ENCODE data around the gene MTERF2. TPM values are rescaled to one million over a fixed set of nuclear protein-coding genes. Genes with fewer than 3 reads are reported as not detected.

The MTERF2 gene
- total and polyA plus RNA-seq, 2 of the 13 experiments (the other 11 are each of a cell fraction or from before 2014, with no cell fraction given), result 8.0 to 11.6 TPM

DNA sequence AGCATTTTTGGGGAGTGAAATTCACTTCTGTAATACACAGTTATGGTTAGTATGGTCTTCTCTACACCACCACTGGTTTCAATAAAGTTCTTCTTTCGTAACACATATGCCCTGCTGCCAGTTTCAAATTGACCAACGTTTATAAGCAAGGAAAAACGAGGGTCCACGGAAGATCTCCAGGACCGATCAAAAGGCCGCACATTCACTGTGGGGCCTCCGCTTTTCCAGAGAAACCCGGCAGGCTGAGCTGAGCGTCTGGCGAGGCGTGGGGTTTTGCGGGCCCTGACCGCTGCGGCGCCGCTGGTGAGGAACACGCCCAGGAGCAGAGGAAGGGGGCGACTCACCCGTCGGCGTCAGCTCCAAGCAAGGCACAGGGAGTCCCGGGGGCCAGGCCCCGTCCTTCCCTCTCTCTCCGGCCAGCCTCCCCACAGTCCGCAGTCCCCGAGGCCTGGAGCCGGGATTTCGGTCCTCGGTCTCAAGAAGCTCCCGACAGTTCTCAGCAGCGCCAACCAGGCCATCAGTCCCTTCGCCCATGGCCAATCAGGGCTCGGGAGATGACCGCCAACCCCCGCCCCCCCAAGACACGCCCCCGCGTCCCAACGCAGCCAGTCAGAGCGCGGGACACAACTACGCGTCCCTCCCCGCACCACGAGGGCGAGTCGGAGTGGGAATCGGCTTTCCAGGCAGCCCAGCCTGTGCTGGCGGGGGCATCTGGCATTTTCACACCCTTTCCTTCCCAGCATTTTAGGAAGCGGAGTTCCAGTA, at the start of gene MTERF2 (continued):
- TF ChIP-seq KLF13 (CRISPR knock-in tag; IDR thresholded peaks at IDR 0.05), result 0 out of 2 replicates have a peak, but pooled peaks have one; percentile 34
- TF ChIP-seq CBX5 (CRISPR knock-in tag; IDR thresholded peaks at IDR 0.05; ENCODE audit: borderline replicate concordance), result peak; percentile 14; the same call in 1 of the 2 replicates
- TF ChIP-seq ZNF235 (CRISPR knock-in tag; IDR thresholded peaks at IDR 0.05; ENCODE audit: borderline replicate concordance), result peak; percentile 62; the same call in 1 of the 2 replicates
- no peak for TF ChIP-seq MBD4 (IDR thresholded peaks at IDR 0.05; ENCODE audit: borderline replicate concordance, low read length)
- no peak for TF ChIP-seq DDIT3 (CRISPR knock-in tag; IDR thresholded peaks at IDR 0.05)
- TF ChIP-seq, protein P1, sequence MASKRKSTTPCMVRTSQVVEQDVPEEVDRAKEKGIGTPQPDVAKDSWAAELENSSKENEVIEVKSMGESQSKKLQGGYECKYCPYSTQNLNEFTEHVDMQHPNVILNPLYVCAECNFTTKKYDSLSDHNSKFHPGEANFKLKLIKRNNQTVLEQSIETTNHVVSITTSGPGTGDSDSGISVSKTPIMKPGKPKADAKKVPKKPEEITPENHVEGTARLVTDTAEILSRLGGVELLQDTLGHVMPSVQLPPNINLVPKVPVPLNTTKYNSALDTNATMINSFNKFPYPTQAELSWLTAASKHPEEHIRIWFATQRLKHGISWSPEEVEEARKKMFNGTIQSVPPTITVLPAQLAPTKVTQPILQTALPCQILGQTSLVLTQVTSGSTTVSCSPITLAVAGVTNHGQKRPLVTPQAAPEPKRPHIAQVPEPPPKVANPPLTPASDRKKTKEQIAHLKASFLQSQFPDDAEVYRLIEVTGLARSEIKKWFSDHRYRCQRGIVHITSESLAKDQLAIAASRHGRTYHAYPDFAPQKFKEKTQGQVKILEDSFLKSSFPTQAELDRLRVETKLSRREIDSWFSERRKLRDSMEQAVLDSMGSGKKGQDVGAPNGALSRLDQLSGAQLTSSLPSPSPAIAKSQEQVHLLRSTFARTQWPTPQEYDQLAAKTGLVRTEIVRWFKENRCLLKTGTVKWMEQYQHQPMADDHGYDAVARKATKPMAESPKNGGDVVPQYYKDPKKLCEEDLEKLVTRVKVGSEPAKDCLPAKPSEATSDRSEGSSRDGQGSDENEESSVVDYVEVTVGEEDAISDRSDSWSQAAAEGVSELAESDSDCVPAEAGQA (IDR thresholded peaks at IDR 0.05; ENCODE audit: low read depth), result no peak
- TF ChIP-seq, protein P1 (CRISPR knock-in tag; IDR thresholded peaks at IDR 0.05; ENCODE audit: borderline replicate concordance), result no peak; the same call in 1 of the 2 replicates
- no peak for TF ChIP-seq CHCHD3 (CRISPR knock-in tag; IDR thresholded peaks at IDR 0.05)
- TF ChIP-seq POLR2AphosphoS2 (IDR thresholded peaks at IDR 0.05; ENCODE audit: low read depth, low read length), result 0 out of 2 replicates have a peak, but pooled peaks have one; percentile 49
- no peak; the same call in 1 of the 2 replicates for TF ChIP-seq ZNF788 (CRISPR knock-in tag; IDR thresholded peaks at IDR 0.05; ENCODE audit: borderline replicate concordance)
- no peak for TF ChIP-seq ZKSCAN5 (CRISPR knock-in tag; IDR thresholded peaks at IDR 0.05)
- TF ChIP-seq ZNF563 (CRISPR knock-in tag; IDR thresholded peaks at IDR 0.05), result peak; percentile 91
- peak; percentile 80 for TF ChIP-seq XRCC5 (optimal IDR thresholded peaks at IDR 0.05; ENCODE audit: low read length)
- TF ChIP-seq RAD21 (CRISPR knock-in tag; IDR thresholded peaks at IDR 0.05), result 0 out of 2 replicates have a peak, but pooled peaks have one; percentile 29
- no peak for TF ChIP-seq ZNF543 (CRISPR knock-in tag; IDR thresholded peaks at IDR 0.05)
- TF ChIP-seq HNRNPUL1 (IDR thresholded peaks at IDR 0.05; ENCODE audit: low read depth, low read length), result no peak
- no peak for TF ChIP-seq ZSCAN22 (CRISPR knock-in tag; IDR thresholded peaks at IDR 0.05)
- TF ChIP-seq ZNF460 (CRISPR knock-in tag; IDR thresholded peaks at IDR 0.05; ENCODE audit: borderline replicate concordance), result no peak
- TF ChIP-seq, protein P2, sequence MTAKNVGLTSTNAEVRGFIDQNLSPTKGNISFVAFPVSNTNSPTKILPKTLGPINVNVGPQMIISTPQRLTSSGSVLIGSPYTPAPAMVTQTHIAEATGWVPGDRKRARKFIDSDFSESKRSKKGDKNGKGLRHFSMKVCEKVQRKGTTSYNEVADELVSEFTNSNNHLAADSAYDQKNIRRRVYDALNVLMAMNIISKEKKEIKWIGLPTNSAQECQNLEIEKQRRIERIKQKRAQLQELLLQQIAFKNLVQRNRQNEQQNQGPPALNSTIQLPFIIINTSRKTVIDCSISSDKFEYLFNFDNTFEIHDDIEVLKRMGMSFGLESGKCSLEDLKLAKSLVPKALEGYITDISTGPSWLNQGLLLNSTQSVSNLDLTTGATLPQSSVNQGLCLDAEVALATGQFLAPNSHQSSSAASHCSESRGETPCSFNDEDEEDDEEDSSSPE (CRISPR knock-in tag; IDR thresholded peaks at IDR 0.05), result peak; percentile 59
- no peak for TF ChIP-seq ZBTB7A (CRISPR knock-in tag; IDR thresholded peaks at IDR 0.05)
- peak; percentile 83 for TF ChIP-seq SNAPC2 (CRISPR knock-in tag; IDR thresholded peaks at IDR 0.05)
- peak; percentile 61 for TF ChIP-seq ZNF317 (CRISPR knock-in tag; IDR thresholded peaks at IDR 0.05)
- no peak for TF ChIP-seq SOX6 (IDR thresholded peaks at IDR 0.05)
- TF ChIP-seq SOX6 (CRISPR knock-in tag; IDR thresholded peaks at IDR 0.05), result peak; percentile 44
